H1 (cell line): ENCODE results near the gene SIDT1.

Experiments used
- EP300 ChIP-seq, 2 experiments: IDR thresholded peaks; 1 replicate in 1 of 2; 2 replicates in 1 of 2; pipeline ENCODE4 v1.6.1; 2011 to 2012; ENCODE audit warnings: low read depth in 2 of 2, low read length in 2 of 2, mild to moderate bottlenecking in 2 of 2, borderline replicate concordance in 1 of 2, inconsistent platforms in 1 of 2, moderate library complexity in 1 of 2
- EZH2 ChIP-seq: fragments of 200-600 bp; sonication (generic); IDR thresholded peaks from 2 replicates; pipeline ENCODE4 v1.7.1; 2012; ENCODE audit warnings: low read depth, mild to moderate bottlenecking, moderate library complexity, low read length, inconsistent platforms; ENCODE audit not compliant: severe bottlenecking
- JUN ChIP-seq: IDR thresholded peaks from 2 replicates; pipeline ENCODE4 v1.6.1; 2011; ENCODE audit warnings: low read depth, mild to moderate bottlenecking, improper control_type of control experiment, low read length
- TF ChIP-seq, protein P1 (sequence below), 3 experiments: IDR thresholded peaks; 1 replicate in 2 of 3; 2 replicates in 1 of 3; pipeline versions ENCODE4 v1.5.1 to v1.6.1; 2011; ENCODE audit warnings: low read length in 3 of 3, mild to moderate bottlenecking in 3 of 3, inconsistent platforms in 2 of 3, low read depth in 1 of 3, moderate library complexity in 1 of 3; ENCODE audit not compliant: insufficient read depth in 1 of 3; ENCODE audit errors: control extremely low read depth in 1 of 3

GRCh38 chr3:113541519-113541918 lies 9.2 kb downstream of the SIDT1 start:
- TF ChIP-seq, protein P1, sequence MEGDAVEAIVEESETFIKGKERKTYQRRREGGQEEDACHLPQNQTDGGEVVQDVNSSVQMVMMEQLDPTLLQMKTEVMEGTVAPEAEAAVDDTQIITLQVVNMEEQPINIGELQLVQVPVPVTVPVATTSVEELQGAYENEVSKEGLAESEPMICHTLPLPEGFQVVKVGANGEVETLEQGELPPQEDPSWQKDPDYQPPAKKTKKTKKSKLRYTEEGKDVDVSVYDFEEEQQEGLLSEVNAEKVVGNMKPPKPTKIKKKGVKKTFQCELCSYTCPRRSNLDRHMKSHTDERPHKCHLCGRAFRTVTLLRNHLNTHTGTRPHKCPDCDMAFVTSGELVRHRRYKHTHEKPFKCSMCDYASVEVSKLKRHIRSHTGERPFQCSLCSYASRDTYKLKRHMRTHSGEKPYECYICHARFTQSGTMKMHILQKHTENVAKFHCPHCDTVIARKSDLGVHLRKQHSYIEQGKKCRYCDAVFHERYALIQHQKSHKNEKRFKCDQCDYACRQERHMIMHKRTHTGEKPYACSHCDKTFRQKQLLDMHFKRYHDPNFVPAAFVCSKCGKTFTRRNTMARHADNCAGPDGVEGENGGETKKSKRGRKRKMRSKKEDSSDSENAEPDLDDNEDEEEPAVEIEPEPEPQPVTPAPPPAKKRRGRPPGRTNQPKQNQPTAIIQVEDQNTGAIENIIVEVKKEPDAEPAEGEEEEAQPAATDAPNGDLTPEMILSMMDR (IDR thresholded peaks at IDR 0.05; ENCODE audit: control extremely low read depth in 1 of 3, insufficient read depth in 1 of 3, low read depth in 1 of 3, low read length in 3 of 3): no peak
- TF ChIP-seq JUN (no peak), EZH2 (no peak), EP300 (IDR thresholded peaks at IDR 0.05; ENCODE audit: borderline replicate concordance in 1 of 2, low read depth in 2 of 2, low read length in 2 of 2) (no peak)
